Measurements from ENCODE around the gene GOLGB1.
"Not testable (repeated sequence)": the region's sequence is repeated elsewhere in the genome, so short reads cannot be mapped to it uniquely, and the experiment has no call there.

Gene GOLGB1

GRCh38 chr3:121749276-121750086 lies at the start of gene GOLGB1:
Gene GOLGB1 (minus strand): TSS chr3:121749741. CDS start chr3:121730971, 18,770 bp downstream.
- peak; percentile 97 to 99 for DNase-seq

- no peak for DNase-seq
These were observed 47.4 kb upstream of the GOLGB1 start for GRCh38 chr3:121796970-121797369.

DNA sequence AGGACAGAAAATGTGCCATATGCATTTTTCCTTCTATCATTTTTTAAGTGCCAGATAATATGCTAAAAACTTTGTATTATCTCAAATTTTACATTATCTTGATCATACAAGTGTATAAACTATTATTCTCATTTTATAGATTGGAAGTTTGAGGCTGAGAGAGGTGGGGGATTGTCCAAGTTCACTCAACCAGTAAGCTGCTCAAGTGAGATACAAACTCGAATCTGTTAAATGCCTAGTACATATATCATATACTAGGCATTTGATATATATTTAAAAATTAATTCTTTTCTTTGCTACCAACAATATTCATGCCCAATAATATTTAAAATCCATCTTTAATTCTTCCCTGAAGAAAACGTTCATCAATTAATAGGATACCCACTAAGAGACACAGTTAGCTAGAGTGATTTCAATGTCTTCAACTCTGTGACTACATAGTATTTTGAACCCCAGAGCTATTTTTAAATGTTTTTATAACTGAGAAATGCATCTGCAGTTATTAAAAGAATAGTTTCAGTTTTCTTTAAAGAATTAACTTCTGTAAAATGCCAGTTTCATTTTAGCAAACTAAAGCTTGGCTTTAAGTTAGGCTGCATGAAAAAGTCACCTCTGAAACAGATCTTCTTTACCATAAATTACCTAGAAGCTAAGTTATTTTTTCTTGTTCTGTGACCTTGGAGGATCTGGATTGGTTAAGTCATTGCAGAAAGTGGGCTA lies 44.9 kb upstream of the GOLGB1 start:
- DNase-seq = no peak

DNA sequence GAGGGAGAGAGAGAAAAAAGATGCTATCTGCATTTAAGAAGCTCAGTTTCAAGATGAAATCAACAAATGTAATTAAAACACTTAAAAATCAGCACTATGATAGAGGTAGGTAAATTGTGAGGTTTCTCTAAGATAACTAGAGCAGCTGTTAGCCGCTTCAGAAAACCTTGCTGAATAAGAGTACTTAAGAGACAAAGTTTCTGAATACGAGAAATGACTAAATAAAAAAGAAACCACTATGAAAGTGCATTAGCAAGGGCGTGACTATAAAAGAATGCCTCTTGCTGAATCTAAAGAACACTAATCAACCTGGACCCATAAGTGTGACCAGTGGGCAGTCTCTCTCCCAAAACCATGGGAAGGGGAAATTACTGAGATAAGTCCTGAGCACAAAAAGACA lies 43.5 kb upstream of the GOLGB1 start:
- DNase-seq = no peak

DNA sequence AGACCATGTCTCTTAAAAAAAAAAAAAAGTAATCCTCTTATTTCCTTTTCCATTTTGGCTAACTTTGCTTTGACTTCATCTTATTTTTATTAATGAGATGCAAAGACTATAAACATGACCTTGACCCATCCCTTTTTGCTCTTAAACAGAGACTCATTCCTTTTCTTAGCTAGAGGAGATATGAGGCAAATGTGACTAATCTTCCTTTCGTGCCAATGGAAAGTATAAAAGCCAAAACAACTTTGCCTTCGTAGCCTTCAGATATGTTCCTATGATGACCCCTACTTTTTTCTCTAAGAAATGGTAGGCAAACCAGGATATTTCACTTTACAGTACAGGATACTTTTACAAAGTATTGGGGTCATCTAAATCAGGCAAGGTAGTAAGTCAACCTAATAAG lies 36.9 kb upstream of the GOLGB1 start:
- no peak for DNase-seq

DNA sequence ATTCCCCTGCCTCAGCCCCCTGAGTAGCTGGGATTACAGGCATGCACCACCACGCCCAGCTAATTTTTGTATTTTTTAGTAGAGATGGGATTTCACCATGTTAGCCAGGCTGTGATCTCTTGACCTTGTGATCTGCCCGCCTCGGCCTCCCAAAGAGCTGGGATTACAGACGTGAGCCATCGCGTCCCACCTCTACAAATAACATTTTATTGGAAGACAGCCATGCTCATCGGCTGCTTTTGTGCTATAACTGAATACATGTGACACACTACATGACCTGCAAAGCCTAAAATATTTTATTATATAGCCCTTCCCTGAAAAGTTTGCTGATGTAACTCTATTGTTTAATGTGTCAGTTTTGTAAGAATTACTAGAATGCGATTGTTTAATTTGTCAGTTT lies 33.2 kb upstream of the GOLGB1 start:
- DNase-seq = not testable (repeated sequence)

- DNase-seq = no peak
These were observed 32.1 kb upstream of the GOLGB1 start for GRCh38 chr3:121781611-121782010.

DNA sequence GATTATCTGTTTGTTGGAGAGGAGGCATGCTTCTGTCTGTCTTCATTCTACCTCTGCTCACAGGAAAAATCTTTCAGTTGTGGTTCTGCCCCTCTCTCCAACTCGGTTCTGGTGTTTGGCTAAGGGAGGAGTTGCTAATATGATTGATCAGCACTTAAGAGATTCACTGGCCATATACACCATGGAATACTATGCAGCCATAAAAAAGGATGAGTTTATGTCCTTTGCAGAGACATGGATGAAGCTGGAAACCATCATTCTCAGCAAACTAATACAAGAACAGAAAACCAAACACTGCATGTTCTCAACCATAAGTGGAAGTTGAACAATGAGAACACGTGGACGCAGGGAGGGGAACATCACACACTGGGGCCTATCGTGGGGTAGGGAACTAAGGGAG lies 25.6 kb upstream of the GOLGB1 start:
- DNase-seq = not testable (repeated sequence)

GRCh38 chr3:121769246-121769645 lies 19.7 kb upstream of the GOLGB1 start:
- DNase-seq = no peak

GRCh38 chr3:121768452-121768851 lies 18.9 kb upstream of the GOLGB1 start:
- no peak for DNase-seq

- no peak for DNase-seq
These were observed 10.1 kb upstream of the GOLGB1 start for GRCh38 chr3:121759541-121760202.

DNA sequence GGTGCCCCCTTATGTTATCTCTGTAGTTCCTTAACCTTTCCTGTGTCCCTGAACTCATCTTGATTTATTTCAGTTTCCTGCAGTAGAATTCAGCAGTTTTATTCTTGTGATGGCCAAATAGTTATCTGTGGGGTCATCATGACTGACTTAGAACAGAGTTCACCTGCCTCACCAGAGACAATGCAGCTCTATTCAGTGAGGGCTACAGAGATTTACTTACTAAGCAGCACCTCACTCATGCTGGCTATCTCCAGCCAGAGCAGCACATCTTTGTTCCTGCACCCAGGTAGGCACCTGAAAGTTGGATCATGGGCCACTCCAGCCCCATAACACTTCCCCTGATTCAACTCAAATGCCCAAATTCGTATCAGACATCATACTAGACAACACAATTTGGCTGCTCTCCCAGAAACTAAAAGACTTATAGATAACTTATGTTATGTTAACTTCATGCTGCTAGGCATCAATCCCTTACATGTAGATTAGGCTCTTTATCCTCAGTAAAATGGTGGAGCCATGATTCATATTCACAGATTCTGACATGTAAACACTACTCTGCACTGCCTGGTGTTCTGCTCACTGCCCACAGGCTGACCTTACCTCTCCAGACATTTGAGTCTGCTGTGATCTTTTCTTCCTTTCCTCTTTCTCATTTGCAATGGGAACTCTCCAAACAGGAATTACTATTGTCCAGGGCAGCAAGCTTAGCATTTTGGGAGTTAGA lies 9.3 kb upstream of the GOLGB1 start:
- DNase-seq = no peak

DNA sequence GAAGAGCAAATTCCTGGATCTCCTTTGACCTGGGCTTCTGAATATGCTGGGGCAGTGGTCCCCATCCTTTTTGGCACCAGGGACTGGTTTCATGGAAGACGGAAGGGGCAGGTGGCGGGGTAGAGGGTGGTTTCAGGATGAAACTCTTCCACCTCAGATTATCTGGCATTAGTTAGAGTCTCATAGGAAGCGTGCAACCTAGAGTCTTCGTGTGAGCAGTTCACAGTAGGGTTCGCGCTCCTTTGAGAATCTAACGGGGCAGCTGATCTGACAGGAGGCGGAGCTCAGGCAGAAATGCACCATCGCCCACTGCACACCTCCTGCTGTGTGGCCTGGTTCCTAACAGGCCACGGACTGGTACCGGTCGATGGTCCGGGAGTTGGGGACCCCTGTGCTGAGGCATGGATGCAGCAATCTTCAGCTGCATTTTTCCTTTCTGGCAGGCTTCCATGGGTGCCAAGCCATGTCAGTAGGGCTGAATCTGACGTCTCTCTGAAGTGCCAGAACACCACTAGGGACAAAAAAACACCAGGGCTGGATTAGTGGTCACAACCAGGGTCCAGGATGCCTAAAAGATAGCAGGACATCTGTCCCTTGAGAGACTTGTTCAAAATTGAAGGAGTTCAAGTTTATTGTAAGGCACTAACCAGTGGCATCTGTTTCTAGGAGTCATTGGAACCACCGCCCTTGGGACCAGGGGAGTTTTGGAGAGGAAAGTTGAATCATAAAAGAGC lies 8.4 kb upstream of the GOLGB1 start:
- DNase-seq = no peak

- DNase-seq = peak in 1 of 2 experiments; percentile 45
These were observed 7.7 kb upstream of the GOLGB1 start for GRCh38 chr3:121757087-121757811.

- DNase-seq = no peak
These were observed 3.2 kb upstream of the GOLGB1 start for GRCh38 chr3:121752772-121753171.

- DNase-seq = no peak
These were observed 2.7 kb upstream of the GOLGB1 start for GRCh38 chr3:121752261-121752660.

DNA sequence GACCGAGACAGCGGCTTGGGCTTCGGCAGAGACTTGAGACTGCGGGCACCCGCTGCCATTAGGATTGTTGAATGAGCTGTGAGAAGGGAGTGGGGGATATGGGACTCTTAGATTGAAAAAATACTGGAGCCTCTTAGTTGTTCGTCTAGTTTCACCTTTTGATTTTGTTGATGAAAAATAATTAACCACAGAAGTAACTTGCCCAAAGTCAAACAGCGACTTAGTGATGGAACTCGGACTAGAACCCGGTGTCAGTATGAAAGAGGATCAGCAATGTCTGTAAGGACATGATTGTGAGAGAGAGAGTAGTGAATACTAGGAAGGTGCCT lies 510 bp upstream of the GOLGB1 start:
- no peak for DNase-seq

DNA sequence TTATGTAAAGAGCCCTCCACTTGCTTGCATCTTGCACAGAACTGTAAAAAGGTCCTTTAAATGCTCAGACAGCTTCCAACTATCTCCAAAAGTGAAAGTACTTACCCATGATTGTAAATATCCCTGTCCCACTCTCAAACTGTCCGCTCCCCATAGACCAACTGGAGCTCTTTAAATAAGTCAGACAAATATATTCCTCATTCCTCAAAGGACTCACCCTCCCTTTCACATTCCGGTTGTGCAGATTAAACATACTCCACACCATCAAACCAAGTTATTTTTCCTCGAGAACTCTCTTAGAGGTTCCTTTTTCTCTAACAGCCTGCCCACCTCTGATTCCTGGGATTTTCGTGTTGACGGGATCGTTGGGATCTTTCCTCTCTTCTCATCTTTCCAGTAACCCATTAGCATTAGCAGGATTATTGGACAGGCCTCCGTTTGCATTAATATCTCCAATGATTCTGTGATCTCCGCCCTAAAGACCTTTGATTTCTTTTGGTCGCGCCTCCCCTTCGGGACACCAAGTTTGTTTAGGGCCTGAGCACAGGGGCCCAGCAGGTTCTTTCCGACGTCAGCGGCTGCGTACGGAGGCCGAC lies 763 bp downstream of the GOLGB1 start:
- no peak for DNase-seq

DNA sequence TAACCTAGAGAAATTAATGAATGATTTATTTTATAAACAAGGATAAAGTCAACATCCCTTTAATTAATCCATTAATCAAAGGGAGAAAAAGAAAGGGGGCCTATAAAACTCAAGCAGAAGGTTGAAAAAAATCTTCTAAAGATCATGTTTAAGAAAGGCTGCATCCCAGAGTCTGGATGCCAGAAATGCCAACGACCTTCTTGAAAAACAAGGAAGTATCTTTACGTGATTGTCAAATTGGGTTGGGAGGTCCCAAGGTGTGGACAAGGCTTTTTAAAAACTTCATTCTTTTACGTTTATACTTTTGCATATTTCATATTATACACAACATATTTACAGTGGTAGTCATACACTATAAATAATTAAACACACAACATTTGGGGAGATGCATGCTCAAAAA lies 1.6 kb downstream of the GOLGB1 start:
- no peak for DNase-seq

DNA sequence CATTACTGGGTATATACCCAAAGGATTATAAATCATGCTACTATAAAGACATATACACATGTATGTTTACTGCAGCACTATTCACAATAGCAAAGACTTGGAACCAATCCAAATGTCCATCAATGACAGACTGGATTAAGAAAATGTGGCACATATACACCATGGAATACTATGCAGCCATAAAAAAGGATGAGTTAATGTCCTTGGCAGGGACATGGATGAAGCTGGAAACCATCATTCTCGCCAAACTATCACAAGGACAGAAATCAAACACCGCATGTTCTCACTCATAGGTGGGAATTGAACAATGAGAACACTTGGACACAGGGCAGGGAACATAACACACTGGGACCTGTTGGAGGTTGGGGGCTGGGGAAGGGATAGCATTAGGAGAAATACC lies 6.4 kb downstream of the GOLGB1 start:
- DNase-seq = not testable (repeated sequence)

DNA sequence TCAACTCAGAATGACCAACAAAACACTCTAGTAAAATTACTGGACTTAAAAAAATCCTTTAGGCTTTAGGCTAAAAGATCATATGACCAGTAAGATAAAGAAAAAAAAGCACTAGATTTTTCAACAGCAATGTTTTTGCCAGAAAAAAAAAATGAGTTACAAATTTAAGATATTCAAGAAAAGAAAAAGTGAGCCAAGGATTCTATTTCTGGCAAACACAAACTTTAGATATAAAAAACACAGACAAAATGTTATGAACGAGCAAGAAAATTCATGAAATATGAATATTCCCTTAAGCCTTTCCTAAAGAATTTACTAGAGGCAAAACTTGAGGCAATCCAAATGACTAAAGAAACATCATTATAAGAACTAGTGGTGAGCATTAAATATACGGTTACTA lies 8.6 kb downstream of the GOLGB1 start:
- DNase-seq = no peak
